ENCODE data around the gene MTIF3.

Gene MTIF3, protein sequence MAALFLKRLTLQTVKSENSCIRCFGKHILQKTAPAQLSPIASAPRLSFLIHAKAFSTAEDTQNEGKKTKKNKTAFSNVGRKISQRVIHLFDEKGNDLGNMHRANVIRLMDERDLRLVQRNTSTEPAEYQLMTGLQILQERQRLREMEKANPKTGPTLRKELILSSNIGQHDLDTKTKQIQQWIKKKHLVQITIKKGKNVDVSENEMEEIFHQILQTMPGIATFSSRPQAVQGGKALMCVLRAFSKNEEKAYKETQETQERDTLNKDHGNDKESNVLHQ

DNA sequence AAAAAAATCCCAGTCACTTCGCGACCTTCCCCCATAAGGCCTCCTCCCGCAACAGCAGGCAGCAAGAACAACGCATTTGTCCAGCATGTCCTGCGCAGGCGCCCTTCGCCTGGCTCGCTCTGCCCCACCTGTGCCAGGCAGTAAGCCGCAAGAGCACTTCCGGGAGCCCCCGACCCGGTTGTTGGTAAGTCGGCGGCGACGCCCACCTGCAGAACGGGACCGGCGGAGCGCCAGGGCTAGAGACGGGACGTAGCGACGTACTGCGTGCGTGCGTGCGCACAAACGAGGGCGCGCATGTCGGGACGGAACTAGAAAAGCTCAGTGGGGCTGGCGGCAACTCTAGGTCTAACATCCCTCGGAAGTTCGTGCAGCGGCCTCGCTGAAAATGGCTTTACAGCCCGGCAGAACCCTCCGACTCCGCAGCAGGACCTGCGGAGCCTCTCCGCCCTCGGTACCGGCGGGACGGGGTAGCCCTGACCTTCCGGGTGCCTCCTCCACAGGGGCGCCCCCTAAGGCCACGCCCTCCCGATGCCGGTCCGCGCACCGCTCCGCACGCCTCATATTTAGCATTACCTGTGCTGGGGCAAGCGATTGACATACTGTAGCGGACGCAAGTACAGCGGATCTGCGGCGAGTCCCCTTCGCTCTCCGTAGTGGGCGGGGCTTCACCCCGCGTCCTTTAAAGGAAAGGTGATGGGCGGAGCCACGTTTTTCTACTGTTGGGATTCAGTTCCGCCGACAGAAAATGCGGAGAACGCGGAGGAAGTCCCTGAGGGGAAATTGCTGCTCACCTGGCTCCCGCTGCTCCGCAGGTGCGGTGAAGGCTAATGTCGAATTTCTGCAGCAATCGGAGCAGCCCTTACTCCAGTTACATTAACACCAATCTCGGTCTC is at the start of gene MTIF3:
Gene MTIF3, minus strand, starts transcription at position 629 of the 893 bp plus-strand sequence. CDS start 10,116 bp downstream, outside the sequence.
- DNase-seq, result peak; percentile 87

DNA sequence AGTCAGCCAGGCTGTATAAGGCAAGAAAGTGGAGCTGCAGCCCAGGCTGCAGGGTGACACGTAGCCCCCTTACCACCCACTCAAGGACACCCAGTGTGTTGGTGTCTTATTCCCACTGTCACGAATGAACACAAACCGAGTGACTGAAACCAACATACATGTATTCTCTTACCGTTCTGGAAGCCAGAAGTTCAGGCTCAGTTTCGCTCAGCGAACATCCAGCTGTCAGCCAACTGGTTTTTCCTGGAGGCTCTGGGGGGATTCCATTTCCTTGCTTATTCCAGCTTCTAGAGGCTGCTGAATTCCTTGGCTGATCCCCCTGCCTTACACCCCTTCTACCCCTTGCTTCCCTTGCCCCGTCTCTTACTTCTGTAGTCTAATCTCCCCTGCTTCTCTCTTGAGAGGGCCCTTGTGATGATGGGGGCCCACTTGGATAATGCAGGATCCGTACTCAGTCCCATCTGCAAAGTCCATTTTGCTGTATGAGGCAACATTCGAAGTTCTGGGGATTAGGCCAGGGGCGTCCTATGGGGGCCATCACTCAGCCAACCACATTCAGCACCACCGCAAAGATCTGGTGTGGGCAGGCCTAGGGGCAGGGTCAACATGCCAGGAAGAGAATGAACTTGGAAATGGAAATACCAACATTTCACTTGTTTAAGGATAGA is 47.3 kb upstream of the MTIF3 start:
- DNase-seq, result no peak

DNA sequence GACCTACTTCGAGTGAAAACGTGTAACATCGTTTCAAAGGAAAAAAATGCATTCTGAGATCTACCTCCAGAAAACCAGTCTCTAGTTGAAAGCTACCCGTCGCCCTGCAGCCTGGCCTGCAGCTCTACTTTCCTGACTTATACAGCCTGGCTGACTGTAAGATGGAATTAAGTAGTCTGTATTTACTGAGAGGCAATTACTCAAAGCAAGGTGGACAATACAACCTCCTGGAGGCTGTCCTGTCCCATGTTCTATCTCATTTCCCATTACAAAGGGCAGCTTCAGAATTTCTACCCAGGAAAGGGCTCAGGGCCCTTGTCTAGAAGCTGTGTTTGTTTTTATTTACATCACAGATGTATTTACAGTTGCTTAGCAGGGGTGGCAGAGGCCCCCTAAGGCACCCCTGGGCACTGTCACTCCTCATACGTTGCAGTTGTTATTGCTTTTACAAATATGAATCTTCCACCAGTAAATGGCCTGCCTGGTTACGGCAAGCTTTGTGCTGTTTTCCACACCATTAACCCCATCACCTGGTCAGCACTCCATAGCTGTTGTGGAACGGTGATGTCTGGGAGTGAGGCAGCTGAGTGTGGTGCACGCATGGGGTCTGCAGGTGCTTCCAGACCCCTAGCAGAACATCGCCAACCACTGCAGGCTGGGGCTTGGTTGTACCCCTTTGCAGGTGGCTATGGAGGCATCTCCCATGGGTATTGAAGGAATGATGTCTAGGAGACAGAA is 46.3 kb upstream of the MTIF3 start:
- DNase-seq, result no peak

DNA sequence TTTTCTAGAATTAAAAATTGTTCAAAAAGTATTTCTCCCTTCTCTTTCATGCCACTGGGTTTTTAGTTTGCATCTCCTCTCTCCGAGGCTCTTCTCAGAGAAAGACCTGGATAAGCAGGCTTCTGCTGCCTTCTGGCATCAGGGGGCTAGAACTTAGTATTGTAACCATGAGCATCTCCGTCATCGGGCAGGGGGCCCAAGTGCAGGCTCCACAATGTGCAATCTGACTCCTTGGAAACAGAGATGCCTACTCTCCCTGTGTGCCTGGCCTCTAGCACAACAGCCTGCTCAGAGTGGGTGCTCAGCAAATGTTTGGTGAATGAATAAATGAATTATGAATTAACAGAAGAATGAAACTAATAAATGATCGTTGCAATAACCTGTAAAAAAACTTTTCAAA is 45.6 kb upstream of the MTIF3 start:
- DNase-seq, result no peak

DNA sequence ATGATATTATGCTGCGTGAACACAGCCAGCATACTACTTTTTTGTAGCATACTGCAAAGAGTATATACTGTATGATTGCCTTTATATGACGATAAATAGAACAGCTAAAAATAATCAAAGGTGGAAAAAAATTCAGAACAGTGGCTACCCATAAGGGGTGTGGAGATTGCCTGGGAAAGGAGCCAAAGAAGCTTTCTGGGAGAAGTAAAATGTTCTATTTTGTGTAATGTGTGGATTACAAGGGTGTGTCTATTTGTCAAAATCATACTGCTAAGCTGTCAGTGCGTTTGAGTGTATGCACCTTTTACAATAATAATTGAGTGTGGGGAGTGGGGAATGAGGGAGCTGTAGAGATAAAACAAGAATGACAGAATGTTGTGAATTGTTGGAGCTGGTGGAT is 45.2 kb upstream of the MTIF3 start:
- DNase-seq, result no peak

DNA sequence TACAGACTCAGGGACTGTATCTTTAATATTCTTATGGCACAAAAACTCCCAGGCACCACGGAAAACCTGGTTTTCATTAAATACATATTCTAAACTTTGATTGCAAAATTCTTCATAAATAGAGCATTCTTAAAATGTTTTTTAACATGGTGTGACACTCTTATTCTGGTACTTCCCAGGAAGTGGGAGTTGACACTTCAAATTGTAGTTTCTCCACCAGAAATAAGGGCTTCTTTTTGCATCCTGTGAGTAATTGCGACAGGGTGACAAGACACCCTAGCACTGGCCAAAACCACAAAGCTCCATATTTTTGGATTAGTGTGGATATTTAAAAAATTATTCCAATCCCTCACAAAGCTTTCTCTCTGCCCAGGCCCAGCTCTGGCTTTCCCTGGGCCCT is 43.6 kb upstream of the MTIF3 start:
- no peak for DNase-seq

DNA sequence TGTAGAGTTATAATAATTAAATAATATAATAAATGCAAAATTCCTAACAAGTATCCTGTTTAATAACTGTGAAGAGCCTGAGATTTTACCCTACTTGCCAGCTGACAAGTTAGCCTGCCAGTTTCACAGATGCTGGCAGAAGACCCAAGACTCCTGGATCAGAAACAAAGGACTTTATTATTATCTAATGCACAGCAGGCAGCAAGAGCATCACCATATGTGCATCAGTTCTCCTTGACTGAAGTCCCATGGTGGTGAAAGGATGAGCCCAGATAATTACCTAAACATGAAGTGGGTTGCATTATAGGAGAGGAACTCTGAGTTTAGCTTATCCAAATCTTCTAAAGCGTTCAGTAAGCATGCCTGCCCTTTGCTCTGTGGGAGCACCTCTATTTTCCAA is 39.1 kb upstream of the MTIF3 start:
- no peak for DNase-seq

DNA sequence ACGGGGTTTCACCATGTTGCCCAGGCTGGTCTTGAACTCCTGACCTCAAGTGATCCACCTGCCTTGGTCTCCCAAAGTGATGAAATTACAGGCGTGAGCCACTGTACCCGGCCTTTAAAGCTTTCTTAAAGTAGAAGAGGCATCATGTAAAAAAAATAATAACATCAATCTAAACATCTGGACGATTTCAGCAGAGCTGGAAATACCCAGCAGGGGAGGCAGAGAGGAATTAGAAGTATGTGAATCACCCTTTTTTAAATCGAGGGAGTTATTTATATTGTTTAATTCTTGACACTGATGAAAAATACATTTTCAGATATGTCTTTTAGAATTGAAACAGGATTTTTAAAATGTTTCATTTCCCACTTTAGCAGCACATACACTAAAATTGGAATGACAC is 37.4 kb upstream of the MTIF3 start:
- DNase-seq, result no peak

DNA sequence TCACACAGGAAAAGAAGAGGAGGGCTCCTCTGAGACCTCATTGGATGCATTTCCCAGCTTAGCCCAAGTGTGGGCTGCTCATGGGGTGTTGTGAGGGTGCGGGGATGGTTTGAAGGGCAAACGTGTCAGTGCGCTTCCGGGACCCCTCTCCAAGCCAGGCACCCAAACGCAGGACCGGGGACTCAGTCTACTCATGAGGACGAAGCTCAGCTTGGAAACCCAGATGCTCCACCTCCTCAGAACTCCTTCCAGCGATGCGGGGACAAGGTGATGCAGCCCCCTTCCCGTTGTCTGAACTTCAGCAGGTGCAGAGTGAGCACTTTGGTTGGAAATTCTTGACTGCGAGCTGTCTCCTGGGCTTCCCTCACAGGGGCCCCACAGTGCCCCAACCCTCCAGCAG is 33.1 kb upstream of the MTIF3 start:
- DNase-seq, result no peak

DNA sequence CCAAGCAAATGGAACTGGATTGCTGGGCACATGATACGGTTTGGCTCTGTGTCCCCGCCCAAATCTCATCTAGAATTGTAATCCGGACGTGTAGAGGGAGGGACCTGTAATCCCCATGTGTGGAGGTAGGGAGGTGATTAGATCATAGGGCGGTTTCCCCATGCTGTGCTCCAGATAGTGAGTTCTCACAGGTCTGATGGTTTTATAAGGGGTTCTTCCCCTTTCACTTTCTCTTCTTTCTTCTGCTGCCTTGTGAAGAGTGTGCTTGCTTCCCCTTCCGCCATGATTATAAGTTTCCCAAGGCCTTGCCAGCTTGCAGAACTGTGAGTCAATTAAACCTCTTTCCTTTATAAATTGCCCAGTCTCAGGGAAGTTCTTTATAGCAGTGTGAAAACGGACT is 32.6 kb upstream of the MTIF3 start:
- DNase-seq, result no peak

DNA sequence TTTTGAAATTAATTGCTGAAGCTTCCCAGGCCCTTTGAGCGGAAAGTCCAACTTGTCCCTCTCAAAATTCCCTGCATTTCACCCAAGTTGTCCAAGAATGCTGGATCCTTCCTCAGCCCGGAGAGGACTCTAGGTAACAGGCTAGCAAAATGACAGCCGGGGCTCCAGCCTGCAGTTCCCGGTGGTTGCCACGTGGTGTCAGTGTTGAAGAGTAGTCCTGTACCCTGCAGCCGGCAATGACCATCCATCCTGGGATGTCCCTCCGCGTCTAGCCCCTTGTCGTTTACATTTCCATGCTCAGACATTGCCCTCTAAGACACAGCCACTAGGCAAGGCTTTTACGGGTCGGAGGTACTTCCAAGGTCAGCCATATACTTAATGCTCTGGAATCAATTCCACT is 31.4 kb upstream of the MTIF3 start:
- DNase-seq, result peak; percentile 8

DNA sequence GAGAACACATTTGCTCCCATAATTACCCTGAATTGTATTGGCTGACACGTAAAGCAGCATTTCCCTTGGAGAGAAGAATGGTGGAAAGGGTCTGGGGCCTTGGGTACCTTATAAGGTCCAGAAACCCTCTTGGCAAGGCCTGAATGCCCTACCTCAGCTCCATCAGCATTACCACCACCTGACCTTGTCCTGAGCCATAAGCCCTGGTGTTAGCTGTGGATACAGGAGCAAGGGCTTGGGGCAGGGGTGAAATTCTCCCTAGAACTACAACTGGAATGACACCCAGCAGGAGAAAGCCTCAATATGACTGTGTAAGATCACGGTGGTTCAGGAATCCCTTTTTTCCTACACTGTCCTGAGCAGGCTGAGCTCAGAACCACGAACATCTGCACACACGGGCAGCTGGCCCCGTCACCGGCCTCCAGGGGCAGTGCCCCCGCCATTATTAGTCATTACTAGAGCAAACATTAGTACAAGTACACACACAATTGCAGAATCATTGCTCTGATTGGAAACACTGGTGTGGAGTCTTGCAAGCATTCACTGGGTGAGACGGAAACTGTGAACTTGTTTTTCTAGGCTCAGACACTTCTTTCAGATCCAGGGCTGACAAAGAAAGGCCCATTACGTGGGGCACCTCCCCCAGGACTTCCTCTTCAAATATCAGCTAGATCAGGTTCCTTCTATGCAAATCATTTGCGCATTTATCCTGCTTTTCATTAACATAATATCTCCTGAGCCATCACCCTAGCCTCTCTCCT is 26.8 kb upstream of the MTIF3 start:
- DNase-seq, result no peak

DNA sequence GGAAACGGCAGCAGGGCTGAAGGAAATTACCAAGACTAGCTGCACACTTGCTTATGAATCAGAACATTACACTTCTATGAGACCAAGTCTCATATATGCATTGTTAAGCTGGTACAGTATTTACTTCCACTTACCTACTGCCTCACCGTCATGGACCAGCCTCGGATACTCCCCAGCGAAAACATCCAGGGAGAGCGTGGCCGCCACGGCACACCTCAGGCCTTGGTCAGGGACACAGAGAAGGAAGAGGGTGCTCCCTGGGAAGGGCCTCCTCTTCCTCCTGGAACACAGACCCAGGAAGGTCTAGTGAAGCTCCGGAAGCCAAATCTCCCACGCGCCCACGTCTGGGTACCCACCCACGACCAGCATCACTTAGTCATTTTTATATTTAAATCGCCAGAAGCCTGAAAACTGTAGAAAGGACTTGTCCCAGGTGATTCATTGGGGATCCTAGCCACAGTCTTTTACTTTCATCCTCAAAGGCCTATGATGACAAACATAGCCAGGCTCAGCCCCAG is 24.4 kb upstream of the MTIF3 start:
- DNase-seq, result no peak

DNA sequence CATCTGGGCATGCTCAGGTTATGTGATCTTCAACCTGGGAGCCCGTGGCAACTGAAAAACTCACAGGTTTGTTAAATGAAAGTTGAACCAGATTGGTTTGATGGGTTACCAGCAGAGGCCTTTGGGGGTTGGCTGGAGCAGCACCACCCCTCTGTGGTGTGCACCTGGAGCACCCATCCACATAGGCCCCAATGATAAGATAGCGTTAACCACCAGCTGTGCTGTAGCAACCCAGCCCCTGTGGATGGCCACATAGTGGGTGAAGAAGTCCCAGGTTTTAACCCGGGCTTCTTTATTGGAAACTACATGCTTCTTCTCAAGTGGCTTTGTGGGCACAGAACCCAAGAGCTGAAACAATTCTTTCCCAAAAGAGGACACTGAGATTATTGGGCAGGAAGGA is 22.6 kb upstream of the MTIF3 start:
- DNase-seq, result no peak

DNA sequence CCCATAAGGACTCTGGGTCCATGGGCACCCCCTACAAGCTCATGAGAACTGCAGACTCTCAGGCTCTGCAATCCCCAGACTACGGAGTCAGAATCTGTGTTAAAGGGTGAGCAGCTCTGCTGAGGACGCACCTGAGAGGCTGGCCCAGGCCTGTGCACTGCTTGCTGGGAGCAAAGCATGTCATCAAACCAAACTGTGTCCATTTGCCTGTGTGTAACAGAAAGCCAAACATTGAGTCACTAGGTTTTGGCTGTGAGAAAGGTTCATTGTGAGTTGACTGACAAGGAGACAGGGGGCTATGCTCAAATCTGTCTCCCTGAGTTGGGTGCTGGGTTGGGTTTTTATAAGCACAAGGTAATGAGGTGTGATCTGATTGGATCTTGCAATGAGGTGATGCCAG is 22.1 kb upstream of the MTIF3 start:
- DNase-seq, result no peak

DNA sequence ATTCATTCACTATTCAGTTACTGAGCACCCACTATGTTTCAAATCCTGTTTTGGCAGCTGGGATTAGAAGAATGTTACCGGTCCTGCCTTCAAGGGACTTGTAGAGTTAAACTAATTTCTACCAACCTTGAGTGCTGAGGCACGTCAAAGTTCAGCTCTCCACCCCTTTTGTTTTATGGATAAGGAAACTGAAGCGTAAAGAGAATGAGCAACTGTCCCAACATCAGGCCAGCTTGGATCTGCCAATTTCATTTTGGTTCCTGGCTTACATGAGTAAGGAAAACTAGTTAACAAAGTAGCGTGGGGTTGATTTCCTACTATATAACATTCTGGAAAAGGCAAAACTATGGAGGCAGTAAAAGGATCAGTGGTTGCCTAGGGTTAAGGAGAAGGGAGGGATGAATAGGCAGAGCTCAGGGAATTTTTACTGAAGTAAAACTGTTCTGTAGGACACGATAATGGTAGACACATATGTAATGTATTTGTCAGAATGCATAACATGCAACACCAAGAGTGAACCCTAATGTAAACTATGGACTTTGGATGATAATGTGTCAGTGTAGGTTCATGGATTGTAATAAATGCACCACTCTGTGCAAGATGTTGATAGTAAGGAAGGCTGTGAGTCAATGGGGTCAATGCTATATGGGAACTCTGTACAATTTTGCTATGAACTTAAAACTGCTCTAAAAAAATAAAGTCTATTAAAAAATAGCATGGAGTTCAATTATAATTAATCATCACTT is 19.9 kb upstream of the MTIF3 start:
- no peak for DNase-seq

DNA sequence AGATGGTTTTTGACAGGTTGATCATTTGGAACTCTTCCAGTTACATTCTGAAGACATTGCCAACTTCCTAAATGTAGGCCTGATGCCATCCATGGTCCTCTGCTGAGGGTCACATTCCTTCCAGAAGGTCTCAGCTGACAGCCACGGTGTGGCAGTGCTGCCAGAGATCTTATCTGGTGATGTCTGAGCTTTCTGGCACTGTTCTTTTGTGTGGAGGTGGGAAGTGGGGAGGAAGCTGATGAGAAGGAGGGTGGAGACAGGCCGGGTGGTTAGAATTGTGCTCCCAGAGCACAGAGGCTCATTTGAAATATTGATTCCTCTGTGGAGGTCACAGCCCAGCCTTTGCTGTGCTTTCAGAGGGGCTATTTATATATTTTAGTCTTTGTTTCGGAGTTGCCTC is 16.1 kb upstream of the MTIF3 start:
- DNase-seq, result no peak

DNA sequence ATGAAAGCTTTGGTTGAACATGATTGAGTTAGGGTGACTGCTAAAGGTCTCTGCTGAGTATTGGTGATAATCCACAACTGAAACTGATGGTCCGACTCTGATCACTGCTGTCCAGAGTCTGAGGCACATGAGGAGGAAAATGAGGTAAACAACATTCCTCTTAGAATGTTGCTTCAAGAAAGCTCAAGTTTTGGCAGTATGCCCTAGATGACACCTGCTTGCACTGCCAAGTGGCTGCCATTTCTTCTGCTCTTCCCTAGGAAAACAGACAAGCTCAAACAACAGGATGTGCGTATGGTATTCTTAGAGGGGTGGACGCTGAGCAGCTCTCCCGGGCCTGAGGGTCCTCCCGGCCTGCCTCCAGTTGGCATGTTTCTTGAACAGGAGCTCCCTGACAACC is 15.2 kb upstream of the MTIF3 start:
- DNase-seq, result peak; percentile 44

DNA sequence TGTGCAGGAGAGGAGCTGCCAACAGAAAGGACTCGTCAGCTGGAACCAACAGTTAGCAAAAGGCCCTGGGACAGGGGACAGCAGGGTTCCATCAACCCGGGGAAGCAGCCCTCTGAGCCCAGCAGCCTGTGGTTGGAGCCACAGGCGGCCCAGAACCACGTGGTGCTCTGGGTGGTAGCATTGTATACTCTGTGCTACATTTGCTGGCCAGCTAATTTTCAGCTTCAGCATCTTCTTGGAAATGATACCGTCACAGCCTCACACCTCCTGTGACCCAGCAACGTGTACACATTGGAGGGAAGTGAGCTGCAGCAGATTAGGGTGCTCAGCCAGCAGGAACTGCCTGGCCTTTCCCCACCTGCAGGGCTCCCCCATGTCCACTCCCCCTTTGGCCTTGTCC is 13.1 kb upstream of the MTIF3 start:
- DNase-seq, result no peak

DNA sequence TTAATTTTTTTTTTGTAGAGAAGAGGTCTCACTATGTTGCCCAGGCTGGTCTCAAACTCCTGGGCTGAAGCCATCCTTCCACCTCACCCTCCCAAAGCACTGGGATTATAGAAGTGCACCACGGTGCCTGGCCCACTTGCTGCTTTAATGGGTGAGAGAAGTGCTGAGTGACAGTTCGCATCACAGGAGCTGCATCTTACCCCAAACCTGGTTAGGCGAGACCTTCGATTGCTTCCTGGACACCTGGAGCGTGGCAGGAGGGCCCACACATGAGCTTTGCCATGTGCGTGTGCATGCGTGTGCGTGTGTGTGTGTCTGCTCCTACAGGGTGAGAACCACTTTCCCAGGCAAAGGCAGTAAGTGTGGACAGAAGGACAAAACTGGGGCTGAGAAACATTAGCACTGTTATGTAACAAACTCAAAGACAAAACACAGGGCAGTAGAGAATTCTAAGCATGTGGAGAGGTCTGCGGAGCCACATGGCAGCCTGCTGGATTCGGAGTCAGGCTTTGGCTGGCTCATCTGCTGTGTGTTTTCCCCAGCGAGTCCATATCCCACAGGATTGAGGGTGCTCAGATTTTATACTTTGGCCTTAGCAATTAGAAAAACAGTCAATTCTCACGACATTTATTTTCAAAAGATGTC is 11.7 kb upstream of the MTIF3 start:
- DNase-seq, result no peak

DNA sequence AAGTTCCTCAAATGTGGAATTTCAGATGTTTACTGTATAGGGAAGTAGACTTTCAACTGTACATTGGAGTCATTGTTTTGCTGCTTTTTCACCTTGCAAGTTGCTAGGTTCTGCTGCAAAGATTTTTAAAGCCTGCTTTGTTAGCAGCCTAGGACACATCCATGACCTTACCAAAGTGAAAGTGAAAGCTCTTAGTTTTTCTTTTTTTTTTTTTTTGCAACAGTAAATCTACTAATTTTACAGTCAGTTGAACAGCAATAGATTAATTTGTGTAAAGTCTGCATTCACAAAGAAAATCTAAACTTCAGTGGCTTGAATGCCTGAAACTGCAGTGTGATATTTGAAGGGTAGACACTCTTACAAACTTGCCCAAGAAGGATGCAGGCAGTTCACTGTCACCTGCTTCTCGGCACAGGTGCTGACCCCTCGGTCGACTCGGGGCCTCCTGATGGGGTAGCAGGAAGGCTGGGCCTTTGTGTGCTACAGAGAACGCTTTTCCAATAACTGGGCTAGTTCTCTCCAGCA is 5.0 kb upstream of the MTIF3 start:
- DNase-seq, result peak; percentile 22
